OCI-LY3 (cell line): ENCODE results near the gene TRIM8.

Experiments used
- H2AFZ ChIP-seq: fragments of 200-600, 300-600 bp; shearing (Covaris generic); 2 replicates; pipeline ENCODE4 v1.6.0; 2014; ENCODE audit warnings: antibody characterized with exemption, low read depth, low read length
- H3K27ac ChIP-seq: fragments of 200-600, 300-600 bp; sonication (generic); 2 replicates; pipeline ENCODE4 v1.5.1; 2014; ENCODE audit warnings: mild to moderate bottlenecking, low read length, moderate library complexity, mixed read lengths
- H3K27me3 ChIP-seq: fragments of 200-600, 300-600 bp; sonication (generic); 2 replicates; pipeline ENCODE4 v1.6.1; 2014; ENCODE audit warnings: low read depth, low read length, mixed read lengths
- H3K36me3 ChIP-seq: fragments of 200-600, 300-600 bp; sonication (generic); replicated peaks from 2 replicates; pipeline ENCODE3; 2014; ENCODE audit warnings: low read depth, low read length, mixed read lengths
- H3K4me1 ChIP-seq: fragments of 300-600, 200-600 bp; sonication (generic); 2 replicates; pipeline ENCODE4 v1.6.1; 2014; ENCODE audit warnings: low read length, mixed read lengths
- H3K4me2 ChIP-seq: fragments of 200-600, 300-600 bp; sonication (generic); 2 replicates; pipeline ENCODE4 v1.6.1; 2014; ENCODE audit warnings: low read length, mixed read lengths
- H3K4me3 ChIP-seq: fragments of 300-600, 200-600 bp; sonication (generic); 2 replicates; pipeline ENCODE4 v1.5.1; 2014; ENCODE audit warnings: antibody characterized with exemption, mild to moderate bottlenecking, low read length, moderate library complexity
- H3K79me2 ChIP-seq: fragments of 300-600, 200-600 bp; shearing (Covaris generic); 2 replicates; pipeline ENCODE4 v1.6.1; 2014; ENCODE audit warnings: mild to moderate bottlenecking, low read length, mixed read lengths
- H3K9ac ChIP-seq: fragments of 300-600, 200-600 bp; shearing (Covaris generic); 2 replicates; pipeline ENCODE4 v1.6.0; 2014; ENCODE audit warnings: mild to moderate bottlenecking, low read length, moderate library complexity
- H3K9me3 ChIP-seq: fragments of 200-600, 300-600 bp; shearing (Covaris generic); 2 replicates; pipeline ENCODE4 v1.6.1; 2014; ENCODE audit warnings: low read length, mixed read lengths; ENCODE audit not compliant: insufficient read depth
- H4K20me1 ChIP-seq: fragments of 200-600, 300-600 bp; sonication (generic); 2 replicates; pipeline ENCODE4 v1.6.1; 2016; ENCODE audit warnings: low read length, mixed read lengths; ENCODE audit not compliant: insufficient read depth
- CTCF ChIP-seq: fragments of 200-600, 300-600 bp; sonication (generic); IDR thresholded peaks from 2 replicates; pipeline ENCODE4 v1.5.1; 2014; ENCODE audit warnings: antibody characterized with exemption, low read length, low read depth
- EZH2phosphoT487 ChIP-seq: fragments of 200-600 bp; shearing (Covaris generic); IDR thresholded peaks from 2 replicates; pipeline ENCODE4 v1.6.1; 2018; ENCODE audit warnings: antibody characterized with exemption, mixed run types, low read depth

Gene TRIM8

DNA sequence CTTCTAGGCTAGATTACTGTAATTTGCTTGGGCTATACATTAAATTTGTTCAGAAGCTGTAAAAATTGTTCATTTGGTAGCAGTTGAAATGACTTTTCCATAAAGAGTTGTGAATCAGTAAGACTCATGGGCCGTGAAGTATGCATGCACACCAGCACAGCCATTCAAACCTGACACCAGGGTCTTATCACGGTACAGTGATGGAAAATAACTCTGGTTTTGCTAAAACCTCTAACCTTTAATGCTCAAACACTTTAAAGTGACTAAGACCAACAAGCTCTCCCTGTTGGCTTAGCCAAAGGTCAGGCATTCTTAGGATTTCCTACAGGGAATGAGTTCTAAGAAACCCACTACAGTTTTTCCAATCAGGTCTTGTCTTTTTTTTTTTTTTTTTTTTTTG lies 58.5 kb downstream of the TRIM8 start:
- H3K4me2 ChIP-seq, result no peak overlapping the region
- no peak overlapping the region for H3K9ac ChIP-seq
- no peak overlapping the region for H3K4me3 ChIP-seq
- H3K27me3 ChIP-seq, result no peaks in the 10 kb centered on the region
- no peaks in the 10 kb centered on the region for H3K9me3 ChIP-seq
- no peak overlapping the region for H2AFZ ChIP-seq
- H3K4me1 ChIP-seq, result peaks cover 26% of the 10 kb centered on the region
- peaks cover 17% of the 10 kb centered on the region for H4K20me1 ChIP-seq
- no peak overlapping the region for H3K27ac ChIP-seq
- peaks cover 5% of the 10 kb centered on the region; the same call in 1 of the 2 replicates for H3K79me2 ChIP-seq
- H3K36me3 ChIP-seq, result peaks cover 16% of the 10 kb centered on the region
- no peak for TF ChIP-seq EZH2phosphoT487
- no peak for TF ChIP-seq CTCF

DNA sequence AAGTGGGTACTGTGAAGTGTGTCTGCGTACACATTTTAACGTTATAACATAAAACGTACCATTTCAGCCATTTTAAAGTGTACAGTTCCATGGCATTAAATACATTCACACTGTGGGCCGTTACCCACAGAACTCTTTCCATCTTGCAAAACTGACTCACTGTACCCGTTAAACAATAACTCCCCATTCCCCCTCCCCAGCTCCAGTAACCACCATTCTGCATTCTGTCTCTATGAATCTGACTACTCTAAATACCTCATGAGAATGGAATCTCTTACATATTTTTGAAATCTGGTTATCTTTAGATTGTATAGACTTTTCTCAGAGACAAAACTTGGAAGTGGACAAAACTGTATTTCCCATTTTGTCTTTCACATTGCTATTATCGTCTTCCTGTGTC lies 60.6 kb downstream of the TRIM8 start:
- no peaks in the 10 kb centered on the region for H3K9me3 ChIP-seq
- H3K9ac ChIP-seq, result no peak overlapping the region
- H3K27ac ChIP-seq, result no peak overlapping the region
- H3K27me3 ChIP-seq, result no peaks in the 10 kb centered on the region
- TF ChIP-seq CTCF, result no peak
- peak overlapping the region; percentile 42 for H3K4me2 ChIP-seq
- no peak overlapping the region for H3K4me3 ChIP-seq
- H3K4me1 ChIP-seq, result peaks cover 26% of the 10 kb centered on the region
- peaks cover 17% of the 10 kb centered on the region for H4K20me1 ChIP-seq
- H2AFZ ChIP-seq, result no peak overlapping the region
- peaks cover 5% of the 10 kb centered on the region for H3K36me3 ChIP-seq
- H3K79me2 ChIP-seq, result peaks cover 12% of the 10 kb centered on the region

DNA sequence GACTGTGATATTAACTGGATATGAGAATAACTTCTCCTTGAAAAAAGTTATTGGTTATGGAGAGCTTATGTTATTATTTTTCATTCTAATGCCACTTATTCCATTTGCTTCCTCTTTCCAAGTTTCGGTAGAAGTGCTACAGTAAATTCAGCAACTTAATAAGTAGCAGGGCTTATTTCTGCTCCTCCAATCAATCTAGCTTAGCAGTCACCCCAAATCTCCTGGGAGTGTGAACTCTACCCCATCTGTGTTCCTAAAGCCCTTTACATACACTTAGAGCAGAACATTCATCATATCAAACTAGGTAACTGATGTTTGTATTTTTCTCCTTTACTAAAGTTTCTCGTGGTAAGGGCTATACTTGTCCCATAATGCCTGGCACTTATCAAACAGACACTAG lies 61.3 kb downstream of the TRIM8 start:
- peaks cover 5% of the 10 kb centered on the region for H3K36me3 ChIP-seq
- no peaks in the 10 kb centered on the region for H3K9me3 ChIP-seq
- H2AFZ ChIP-seq, result no peak overlapping the region
- peaks cover 27% of the 10 kb centered on the region for H3K4me1 ChIP-seq
- H3K4me2 ChIP-seq, result peak overlapping the region; percentile 42
- no peak overlapping the region for H3K4me3 ChIP-seq
- no peak overlapping the region for H3K9ac ChIP-seq
- TF ChIP-seq EZH2phosphoT487 (no peak), CTCF (no peak)
- peaks cover 17% of the 10 kb centered on the region for H3K79me2 ChIP-seq
- no peak overlapping the region for H3K27ac ChIP-seq
- peaks cover 17% of the 10 kb centered on the region for H4K20me1 ChIP-seq
- no peaks in the 10 kb centered on the region for H3K27me3 ChIP-seq
